HEK293 (cell line): ENCODE data around the gene KCNAB1.

ENCODE experiments used
- AEBP2 ChIP-seq: fragments of 450-650 bp; formaldehyde crosslinking; IDR thresholded peaks from 2 replicates; pipeline ENCODE4 v1.5.1; 2016; ENCODE audit warnings: missing biosample characterization, missing genetic modification characterization, borderline replicate concordance
- TCF7L2 ChIP-seq: IDR thresholded peaks from 2 replicates; pipeline ENCODE4 v1.6.1; 2011; ENCODE audit warnings: low read depth, mild to moderate bottlenecking, inconsistent platforms, low read length, moderate library complexity, borderline replicate concordance
- ZNF37A ChIP-seq: fragments of 450-650 bp; IDR thresholded peaks from 2 replicates; pipeline ENCODE4 v1.5.1; 2018; ENCODE audit warnings: missing biosample characterization, missing genetic modification characterization
- ZNF394 ChIP-seq: fragments of 450-650 bp; formaldehyde crosslinking; IDR thresholded peaks from 2 replicates; pipeline ENCODE4 v1.5.1; 2016; ENCODE audit warnings: missing biosample characterization, missing genetic modification characterization, mild to moderate bottlenecking, moderate library complexity, borderline replicate concordance
- ZNF777 ChIP-seq: fragments of 450-650 bp; formaldehyde crosslinking; IDR thresholded peaks from 2 replicates; pipeline ENCODE4 v1.5.1; 2017; ENCODE audit warnings: missing biosample characterization, missing genetic modification characterization, borderline replicate concordance
- ZSCAN5A ChIP-seq: fragments of 450-650 bp; formaldehyde crosslinking; IDR thresholded peaks from 2 replicates; pipeline ENCODE4 v1.5.1; 2016; ENCODE audit warnings: missing biosample characterization, missing genetic modification characterization
- TF ChIP-seq, protein P1 (sequence below): fragments of 450-650 bp; formaldehyde crosslinking; IDR thresholded peaks from 2 replicates; pipeline ENCODE4 v1.5.1; 2016; ENCODE audit warnings: missing biosample characterization, missing genetic modification characterization

DNA sequence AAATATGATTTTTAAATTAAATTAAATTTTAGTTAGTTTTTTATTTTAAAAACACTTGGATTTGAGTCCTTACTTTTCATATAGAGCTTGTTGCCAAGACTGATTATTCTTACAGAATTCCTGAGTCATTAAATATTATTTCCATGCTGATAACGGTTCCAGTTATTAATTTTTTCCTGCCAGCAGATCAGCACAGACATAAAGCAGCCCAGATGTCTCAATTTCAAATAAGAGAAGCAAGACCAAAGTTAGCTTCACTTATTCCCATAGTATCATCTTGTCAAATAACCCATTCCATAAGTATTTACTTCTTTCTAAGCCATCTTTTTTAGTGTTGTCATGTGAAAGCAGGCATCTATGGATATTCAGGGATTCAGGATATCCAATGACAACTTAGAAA, 359.2 kb downstream of the KCNAB1 start:
- TF ChIP-seq, protein P1, sequence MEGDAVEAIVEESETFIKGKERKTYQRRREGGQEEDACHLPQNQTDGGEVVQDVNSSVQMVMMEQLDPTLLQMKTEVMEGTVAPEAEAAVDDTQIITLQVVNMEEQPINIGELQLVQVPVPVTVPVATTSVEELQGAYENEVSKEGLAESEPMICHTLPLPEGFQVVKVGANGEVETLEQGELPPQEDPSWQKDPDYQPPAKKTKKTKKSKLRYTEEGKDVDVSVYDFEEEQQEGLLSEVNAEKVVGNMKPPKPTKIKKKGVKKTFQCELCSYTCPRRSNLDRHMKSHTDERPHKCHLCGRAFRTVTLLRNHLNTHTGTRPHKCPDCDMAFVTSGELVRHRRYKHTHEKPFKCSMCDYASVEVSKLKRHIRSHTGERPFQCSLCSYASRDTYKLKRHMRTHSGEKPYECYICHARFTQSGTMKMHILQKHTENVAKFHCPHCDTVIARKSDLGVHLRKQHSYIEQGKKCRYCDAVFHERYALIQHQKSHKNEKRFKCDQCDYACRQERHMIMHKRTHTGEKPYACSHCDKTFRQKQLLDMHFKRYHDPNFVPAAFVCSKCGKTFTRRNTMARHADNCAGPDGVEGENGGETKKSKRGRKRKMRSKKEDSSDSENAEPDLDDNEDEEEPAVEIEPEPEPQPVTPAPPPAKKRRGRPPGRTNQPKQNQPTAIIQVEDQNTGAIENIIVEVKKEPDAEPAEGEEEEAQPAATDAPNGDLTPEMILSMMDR (tag by site-specific recombination), result no peak
- no peak for TF ChIP-seq ZNF394 (tag by site-specific recombination)
- TF ChIP-seq ZNF37A (tag by site-specific recombination), result no peak
- no peak for TF ChIP-seq ZNF777 (tag by site-specific recombination)
- no peak for TF ChIP-seq ZSCAN5A (tag by site-specific recombination)
- TF ChIP-seq TCF7L2, result no peak
- no peak for TF ChIP-seq AEBP2
